K562 (cell line): ENCODE measurements around the gene UBE2R2. TPM values are rescaled to one million over a fixed set of nuclear protein-coding genes. Genes with fewer than 3 reads are reported as not detected.

Source experiments
- ATAC-seq: fragments of 200-7000 bp; cut with Tn5 transposase; 3 replicates; pipeline ENCODE4 v1.9.1; 2020; ENCODE audit warnings: moderate library complexity
- BruUV-seq: library from RNA; stranded (reverse); fragments of 400-500 nt; replicated peaks from 2 replicates; lab custom pipeline; 2021; lab: Mats Ljungman, UMichigan
- CTCF ChIA-PET: fragments of 300-600 bp; formaldehyde crosslinking; extraction: SDS; loops from one replicate; lab custom pipeline; 2021; ENCODE audit warnings: low intra/inter-chr PET ratio; lab: Yijun Ruan, JAX
- POLR2A ChIA-PET: fragments of 300-600, 350-650 bp; sonication (Branson Sonifier 250); formaldehyde crosslinking; extraction: SDS; loops from one replicate; lab custom pipeline; 2021; ENCODE audit warnings: antibody characterized with exemption, inconsistent platforms; lab: Yijun Ruan, JAX
- DNase-seq, 4 experiments: peaks; one replicate each; pipeline versions ENCODE4 v3.0.0 to v3.0.0-alpha.2; 2011 to 2018; ENCODE audit warnings: low spot score in 3 of 4, mixed read lengths in 3 of 4; ENCODE audit errors: extremely low read depth in 1 of 4
- FAIRE-seq: peaks from 2 replicates; lab custom pipeline; 2011; peaks lifted over from hg19 to GRCh38; lab: Jason Lieb, UNC
- H2AFZ ChIP-seq: 2 replicates; pipeline ENCODE4 v1.6.0; 2011; ENCODE audit warnings: low read depth, low read length, control low read depth, inconsistent platforms
- H3K27ac ChIP-seq: fragments of 200-600 bp; 3 replicates; pipeline ENCODE4 v1.8.0; 2011; ENCODE audit warnings: low read depth, mild to moderate bottlenecking, control low read depth, inconsistent platforms, low read length, moderate library complexity, mixed read lengths; ENCODE audit errors: extremely low read depth
- H3K27me3 ChIP-seq, 2 experiments: fragments of 300-600 bp in 1 of 2; 2 replicates in 1 of 2; 3 replicates in 1 of 2; pipeline versions ENCODE4 v1.6.0 to v1.8.0; 2011; ENCODE audit warnings: inconsistent platforms in 2 of 2, low read length in 2 of 2, mild to moderate bottlenecking in 1 of 2, mixed read lengths in 1 of 2, moderate library complexity in 1 of 2; ENCODE audit not compliant: control insufficient read depth in 2 of 2, insufficient read depth in 2 of 2
- H3K36me3 ChIP-seq: fragments of 300-600 bp; 3 replicates; pipeline ENCODE4 v1.8.0; 2011; ENCODE audit warnings: mild to moderate bottlenecking, low read length, inconsistent platforms; ENCODE audit not compliant: control insufficient read depth, insufficient read depth
- H3K4me1 ChIP-seq, 2 experiments: fragments of 200-600 bp in 1 of 2; replicated peaks in 1 of 2; 2 replicates in 1 of 2; 3 replicates in 1 of 2; pipeline versions ENCODE4 v1.5.1 to v1.8.0; 2011; ENCODE audit warnings: inconsistent platforms in 2 of 2, low read length in 2 of 2, mild to moderate bottlenecking in 1 of 2, mixed read lengths in 1 of 2, moderate library complexity in 1 of 2; ENCODE audit not compliant: control insufficient read depth in 2 of 2, insufficient read depth in 2 of 2
- H3K4me2 ChIP-seq: 2 replicates; pipeline ENCODE4 v1.6.1; 2011; ENCODE audit warnings: low read length, control low read depth, inconsistent platforms, mixed read lengths; ENCODE audit not compliant: insufficient read depth
- H3K4me3 ChIP-seq: fragments of 200-600 bp; sonication (generic), shearing (Covaris generic); 2 replicates; pipeline ENCODE4 v1.5.1; 2016; ENCODE audit warnings: control low read depth, inconsistent platforms
- H3K79me2 ChIP-seq: fragments of 200-600 bp; 3 replicates; pipeline ENCODE4 v1.8.0; 2011; ENCODE audit warnings: low read length, inconsistent platforms; ENCODE audit not compliant: control insufficient read depth, insufficient read depth
- H3K9ac ChIP-seq, 2 experiments: 2 replicates each; pipeline versions ENCODE4 v1.6.0 to v1.6.1; 2011; ENCODE audit warnings: low read depth in 2 of 2, low read length in 2 of 2, control low read depth in 1 of 2, inconsistent platforms in 1 of 2, mild to moderate bottlenecking in 1 of 2, mixed read lengths in 1 of 2; ENCODE audit not compliant: insufficient read depth in 1 of 2
- H3K9me1 ChIP-seq: one replicate; pipeline ENCODE4 v1.6.0; 2011; ENCODE audit warnings: inconsistent platforms, mild to moderate bottlenecking, low read length, moderate library complexity; ENCODE audit not compliant: control insufficient read depth, insufficient read depth
- H3K9me3 ChIP-seq: replicated peaks from 2 replicates; pipeline ENCODE4 v1.5.1; 2011; ENCODE audit warnings: low read depth, low read length, inconsistent platforms; ENCODE audit not compliant: control insufficient read depth, insufficient read depth
- H4K20me1 ChIP-seq: replicated peaks from 2 replicates; pipeline ENCODE4 v1.6.1; 2011; ENCODE audit warnings: low read length, inconsistent platforms, mixed read lengths; ENCODE audit not compliant: control insufficient read depth, insufficient read depth
- EP400 ChIP-seq: fragments of 450-650 bp; IDR thresholded peaks from 2 replicates; pipeline ENCODE4 v1.6.1; 2017; ENCODE audit warnings: antibody characterized with exemption, mild to moderate bottlenecking, moderate library complexity
- KLF1 ChIP-seq: fragments of 450-650 bp; IDR thresholded peaks from 2 replicates; pipeline ENCODE4 v1.6.1; 2016; ENCODE audit warnings: missing genetic modification characterization, missing compliant biosample characterization
- MCM3 ChIP-seq: fragments of 450-650 bp; IDR thresholded peaks from 2 replicates; pipeline ENCODE4 v1.6.1; 2016
- PML ChIP-seq: IDR thresholded peaks from 2 replicates; pipeline ENCODE4 v1.6.1; 2012; ENCODE audit warnings: low read length, inconsistent platforms
- POLR3G ChIP-seq: IDR thresholded peaks from 2 replicates; pipeline ENCODE4 v1.6.1; 2011; ENCODE audit not compliant: insufficient read length, insufficient replicate concordance; ENCODE audit errors: extremely low read depth
- SMARCB1 ChIP-seq: IDR thresholded peaks from 2 replicates; pipeline ENCODE4 v1.6.1; 2011; ENCODE audit warnings: improper control_type of control experiment, low read depth; ENCODE audit not compliant: insufficient read length
- ZNF354B ChIP-seq: fragments of 250-450 bp; sonication (Bioruptor Pico); IDR thresholded peaks from 2 replicates; pipeline ENCODE4 v1.4.0; 2020
- WGBS: fragments of 100-300 bp; shearing (Covaris generic); methylation state at CpG from one replicate; pipeline ENCODE4 v1.1.6; 2016; ENCODE audit warnings: low coverage, mixed read lengths; ENCODE audit not compliant: insufficient coverage; ENCODE audit errors: missing lambda C conversion rate; 5-methylcytosine and 5-hydroxymethylcytosine counted together
- in situ Hi-C: fragments of 300-500 bp; cut with MboI; formaldehyde crosslinking; loops from 4 replicates; pipeline ENCODE4 v1.15.0; 2018; ENCODE audit warnings: inconsistent platforms, mixed read lengths
- intact Hi-C: fragments of 100-400 bp; cut with micrococcal nuclease; formaldehyde crosslinking; loops from 2 replicates; pipeline ENCODE4 v1.14.2; 2022
- polyA plus RNA-seq, 8 experiments: library from polyadenylated mRNA; depleted of rRNA in 4 of 8; stranded (reverse) in 5 of 8; unstranded in 3 of 8; fragments of >200 nt; fragmentation: Nextera tagmentation in 2 of 8; fragmentation: Illumina TruSeq in 1 of 8; extraction: Ambion mirVana in 2 of 8; extraction: Trizol in 1 of 8; gene quantifications; 2 replicates each; pipeline versions ENCODE4 v1.2.1 to v1.2.3, GENCODE V29; 2011 to 2014; ENCODE audit warnings: inconsistent platforms in 1 of 8, missing spikeins in 1 of 8
- total RNA-seq, 7 experiments: library from RNA; depleted of rRNA in 6 of 7; stranded (reverse); fragments of >200 nt in 6 of 7; fragmentation: Illumina TruSeq in 2 of 7; extraction: Trizol in 2 of 7; gene quantifications; 2 replicates each; pipeline versions ENCODE4 v1.2.1 to v1.2.3, GENCODE V29; 2011 to 2021; ENCODE audit warnings: low replicate concordance in 1 of 7
- TF ChIP-seq, protein P1 (sequence below): IDR thresholded peaks from 3 replicates; pipeline ENCODE4 v1.6.1; 2011; ENCODE audit warnings: borderline replicate concordance, mild to moderate bottlenecking, moderate library complexity; ENCODE audit not compliant: insufficient read length; ENCODE audit errors: extremely low read depth
- TF ChIP-seq, protein P2 (sequence below): fragments of 450-650 bp; formaldehyde crosslinking; IDR thresholded peaks from 2 replicates; pipeline ENCODE4 v1.4.0; 2020; ENCODE audit warnings: mild to moderate bottlenecking, moderate library complexity
- TF ChIP-seq, protein P3 (sequence below), 2 experiments: fragments of 450-650 bp; conservative IDR thresholded peaks; 2 replicates each; pipeline ENCODE4 v1.6.1; 2017; ENCODE audit warnings: mild to moderate bottlenecking in 2 of 2, moderate library complexity in 2 of 2

Gene UBE2R2
- total and polyA plus RNA-seq, 9 of the 15 experiments (the other 6 are each of a cell fraction or from before 2014, with no cell fraction given) = 7.8 to 26.2 (median 11.8) TPM

DNA sequence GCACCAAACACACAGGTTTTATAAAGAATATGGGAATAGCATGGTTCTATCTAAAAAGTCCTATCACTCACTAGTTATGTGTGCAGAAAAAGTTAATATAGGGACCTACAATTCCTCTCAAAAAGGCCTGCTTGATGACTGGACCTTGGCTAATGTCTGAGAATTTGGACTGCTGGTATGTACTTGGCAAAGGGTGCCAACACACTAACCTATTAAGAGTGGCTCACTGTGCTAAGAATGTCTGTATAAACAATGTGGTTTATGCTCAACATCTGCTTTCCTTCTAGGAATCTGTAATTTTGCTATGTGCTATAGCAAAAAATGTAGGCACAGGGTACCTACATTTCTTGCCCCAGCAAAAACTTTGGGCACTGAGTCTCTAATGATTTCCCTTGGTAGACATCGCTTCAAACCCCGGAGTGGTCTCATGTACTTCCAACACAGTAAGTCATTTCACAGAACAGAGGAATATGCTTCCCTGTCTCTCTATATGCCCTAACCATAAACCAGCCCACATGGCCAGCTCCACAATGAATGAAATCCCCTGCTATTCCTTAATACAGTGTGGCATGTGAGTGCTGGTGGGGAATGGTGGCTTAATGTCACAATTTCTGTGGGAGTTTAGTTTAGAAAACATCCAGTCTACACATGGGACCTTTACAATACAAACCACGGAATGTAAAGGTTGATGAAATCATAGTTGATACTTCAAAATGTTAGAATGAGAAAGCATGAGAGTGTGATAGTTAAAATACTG, 130.0 kb downstream of the UBE2R2 start:
- ATAC-seq = no peak
- CTCF ChIA-PET = no interaction called here
- no peaks in the 10 kb centered on the region for H3K4me1 ChIP-seq
- POLR2A ChIA-PET = no interaction called here
- peaks cover 73% of the 10 kb centered on the region for H3K36me3 ChIP-seq
- H2AFZ ChIP-seq = no peak overlapping the region
- no peak overlapping the region for H3K27ac ChIP-seq
- no peak overlapping the region for H3K4me3 ChIP-seq
- H3K9me1 ChIP-seq = no peaks in the 10 kb centered on the region
- WGBS = 100% methylated on average over 3 of the region's 3 CpGs
- FAIRE-seq = no peak
- BruUV-seq = no TSS peak
- in situ Hi-C loops (no loop called here), intact Hi-C loops (no loop called here)
- H3K27me3 ChIP-seq = no peaks in the 10 kb centered on the region
- H3K79me2 ChIP-seq = no peaks in the 10 kb centered on the region
- no peaks in the 10 kb centered on the region for H4K20me1 ChIP-seq
- no peak overlapping the region for H3K4me2 ChIP-seq
- DNase-seq = no peak
- H3K9me3 ChIP-seq = no peaks in the 10 kb centered on the region
- H3K9ac ChIP-seq = no peak overlapping the region
- TF ChIP-seq, protein P1, sequence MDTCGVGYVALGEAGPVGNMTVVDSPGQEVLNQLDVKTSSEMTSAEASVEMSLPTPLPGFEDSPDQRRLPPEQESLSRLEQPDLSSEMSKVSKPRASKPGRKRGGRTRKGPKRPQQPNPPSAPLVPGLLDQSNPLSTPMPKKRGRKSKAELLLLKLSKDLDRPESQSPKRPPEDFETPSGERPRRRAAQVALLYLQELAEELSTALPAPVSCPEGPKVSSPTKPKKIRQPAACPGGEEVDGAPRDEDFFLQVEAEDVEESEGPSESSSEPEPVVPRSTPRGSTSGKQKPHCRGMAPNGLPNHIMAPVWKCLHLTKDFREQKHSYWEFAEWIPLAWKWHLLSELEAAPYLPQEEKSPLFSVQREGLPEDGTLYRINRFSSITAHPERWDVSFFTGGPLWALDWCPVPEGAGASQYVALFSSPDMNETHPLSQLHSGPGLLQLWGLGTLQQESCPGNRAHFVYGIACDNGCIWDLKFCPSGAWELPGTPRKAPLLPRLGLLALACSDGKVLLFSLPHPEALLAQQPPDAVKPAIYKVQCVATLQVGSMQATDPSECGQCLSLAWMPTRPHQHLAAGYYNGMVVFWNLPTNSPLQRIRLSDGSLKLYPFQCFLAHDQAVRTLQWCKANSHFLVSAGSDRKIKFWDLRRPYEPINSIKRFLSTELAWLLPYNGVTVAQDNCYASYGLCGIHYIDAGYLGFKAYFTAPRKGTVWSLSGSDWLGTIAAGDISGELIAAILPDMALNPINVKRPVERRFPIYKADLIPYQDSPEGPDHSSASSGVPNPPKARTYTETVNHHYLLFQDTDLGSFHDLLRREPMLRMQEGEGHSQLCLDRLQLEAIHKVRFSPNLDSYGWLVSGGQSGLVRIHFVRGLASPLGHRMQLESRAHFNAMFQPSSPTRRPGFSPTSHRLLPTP = no peak
- TF ChIP-seq EP400 (no peak), MCM3 (no peak), POLR3G (no peak), SMARCB1 (no peak), ZNF354B (no peak), PML (no peak), KLF1 (no peak)
- TF ChIP-seq, protein P2, sequence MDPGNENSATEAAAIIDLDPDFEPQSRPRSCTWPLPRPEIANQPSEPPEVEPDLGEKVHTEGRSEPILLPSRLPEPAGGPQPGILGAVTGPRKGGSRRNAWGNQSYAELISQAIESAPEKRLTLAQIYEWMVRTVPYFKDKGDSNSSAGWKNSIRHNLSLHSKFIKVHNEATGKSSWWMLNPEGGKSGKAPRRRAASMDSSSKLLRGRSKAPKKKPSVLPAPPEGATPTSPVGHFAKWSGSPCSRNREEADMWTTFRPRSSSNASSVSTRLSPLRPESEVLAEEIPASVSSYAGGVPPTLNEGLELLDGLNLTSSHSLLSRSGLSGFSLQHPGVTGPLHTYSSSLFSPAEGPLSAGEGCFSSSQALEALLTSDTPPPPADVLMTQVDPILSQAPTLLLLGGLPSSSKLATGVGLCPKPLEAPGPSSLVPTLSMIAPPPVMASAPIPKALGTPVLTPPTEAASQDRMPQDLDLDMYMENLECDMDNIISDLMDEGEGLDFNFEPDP = no peak
- TF ChIP-seq, protein P3, sequence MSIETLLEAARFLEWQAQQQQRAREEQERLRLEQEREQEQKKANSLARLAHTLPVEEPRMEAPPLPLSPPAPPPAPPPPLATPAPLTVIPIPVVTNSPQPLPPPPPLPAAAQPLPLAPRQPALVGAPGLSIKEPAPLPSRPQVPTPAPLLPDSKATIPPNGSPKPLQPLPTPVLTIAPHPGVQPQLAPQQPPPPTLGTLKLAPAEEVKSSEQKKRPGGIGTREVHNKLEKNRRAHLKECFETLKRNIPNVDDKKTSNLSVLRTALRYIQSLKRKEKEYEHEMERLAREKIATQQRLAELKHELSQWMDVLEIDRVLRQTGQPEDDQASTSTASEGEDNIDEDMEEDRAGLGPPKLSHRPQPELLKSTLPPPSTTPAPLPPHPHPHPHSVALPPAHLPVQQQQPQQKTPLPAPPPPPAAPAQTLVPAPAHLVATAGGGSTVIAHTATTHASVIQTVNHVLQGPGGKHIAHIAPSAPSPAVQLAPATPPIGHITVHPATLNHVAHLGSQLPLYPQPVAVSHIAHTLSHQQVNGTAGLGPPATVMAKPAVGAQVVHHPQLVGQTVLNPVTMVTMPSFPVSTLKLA (conservative IDR thresholded peaks at IDR 0.05) = no peak
